Tibial nerve (tissue), 4 donors: ENCODE results near the gene CGREF1.

Experiments used
- EP300 ChIP-seq, 2 donors: sonication (generic); formaldehyde crosslinking; IDR thresholded peaks; one replicate each; pipeline ENCODE4 v1.6.1; 2017; ENCODE audit warnings: antibody characterized with exemption in 2 of 2, mild to moderate bottlenecking in 1 of 2
- POLR2A ChIP-seq, 2 donors: fragments of 450-650 bp; IDR thresholded peaks; one replicate each; pipeline ENCODE4 v1.6.1; 2017; ENCODE audit warnings: antibody characterized with exemption in 2 of 2, mild to moderate bottlenecking in 2 of 2, moderate library complexity in 2 of 2
- TF ChIP-seq, protein P1 (sequence below), 5 experiments: fragments of 200-600 bp in 3 of 5; fragments of 450-650 bp in 2 of 5; sonication (generic) in 3 of 5; IDR thresholded peaks; one replicate each; pipeline ENCODE4 v1.5.1; 2016 to 2019; ENCODE audit warnings: antibody characterized with exemption in 5 of 5, mild to moderate bottlenecking in 3 of 5, moderate library complexity in 2 of 5

DNA sequence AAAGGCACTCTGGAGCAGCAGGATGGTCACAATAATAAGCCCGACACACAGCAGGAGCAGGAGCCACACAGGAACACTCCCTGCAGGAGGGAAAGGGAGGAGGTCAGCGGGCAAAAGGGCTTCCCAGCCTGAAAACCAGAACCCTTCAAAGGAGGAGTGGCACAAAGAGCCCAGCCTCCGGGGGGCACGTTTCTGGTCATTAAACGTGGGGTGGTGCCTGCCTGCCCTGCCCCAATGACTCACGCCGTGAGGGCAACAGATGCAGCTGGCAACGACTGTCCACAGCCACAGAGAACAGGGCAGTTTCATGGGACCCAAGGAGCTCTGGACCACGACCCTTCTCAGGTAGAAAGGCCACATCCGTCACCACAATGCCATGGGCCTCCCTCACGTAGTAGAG lies 12.5 kb upstream of the CGREF1 start:
- TF ChIP-seq, protein P1, sequence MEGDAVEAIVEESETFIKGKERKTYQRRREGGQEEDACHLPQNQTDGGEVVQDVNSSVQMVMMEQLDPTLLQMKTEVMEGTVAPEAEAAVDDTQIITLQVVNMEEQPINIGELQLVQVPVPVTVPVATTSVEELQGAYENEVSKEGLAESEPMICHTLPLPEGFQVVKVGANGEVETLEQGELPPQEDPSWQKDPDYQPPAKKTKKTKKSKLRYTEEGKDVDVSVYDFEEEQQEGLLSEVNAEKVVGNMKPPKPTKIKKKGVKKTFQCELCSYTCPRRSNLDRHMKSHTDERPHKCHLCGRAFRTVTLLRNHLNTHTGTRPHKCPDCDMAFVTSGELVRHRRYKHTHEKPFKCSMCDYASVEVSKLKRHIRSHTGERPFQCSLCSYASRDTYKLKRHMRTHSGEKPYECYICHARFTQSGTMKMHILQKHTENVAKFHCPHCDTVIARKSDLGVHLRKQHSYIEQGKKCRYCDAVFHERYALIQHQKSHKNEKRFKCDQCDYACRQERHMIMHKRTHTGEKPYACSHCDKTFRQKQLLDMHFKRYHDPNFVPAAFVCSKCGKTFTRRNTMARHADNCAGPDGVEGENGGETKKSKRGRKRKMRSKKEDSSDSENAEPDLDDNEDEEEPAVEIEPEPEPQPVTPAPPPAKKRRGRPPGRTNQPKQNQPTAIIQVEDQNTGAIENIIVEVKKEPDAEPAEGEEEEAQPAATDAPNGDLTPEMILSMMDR (IDR thresholded peaks at IDR 0.05) = no peak
- no peak for TF ChIP-seq POLR2A (IDR thresholded peaks at IDR 0.05)
- TF ChIP-seq EP300 (IDR thresholded peaks at IDR 0.05) = no peak
